Measurements from ENCODE around the gene FAM13C. TPM values are rescaled to one million over a fixed set of nuclear protein-coding genes. Genes with fewer than 3 reads are reported as not detected.
A peak's percentile ranks its signal among the peaks of the same experiment; 100 is the strongest.

Gene FAM13C
- total and polyA plus RNA-seq, 9 of the 15 experiments (the other 6 are each of a cell fraction or from before 2014, with no cell fraction given): not detected

DNA sequence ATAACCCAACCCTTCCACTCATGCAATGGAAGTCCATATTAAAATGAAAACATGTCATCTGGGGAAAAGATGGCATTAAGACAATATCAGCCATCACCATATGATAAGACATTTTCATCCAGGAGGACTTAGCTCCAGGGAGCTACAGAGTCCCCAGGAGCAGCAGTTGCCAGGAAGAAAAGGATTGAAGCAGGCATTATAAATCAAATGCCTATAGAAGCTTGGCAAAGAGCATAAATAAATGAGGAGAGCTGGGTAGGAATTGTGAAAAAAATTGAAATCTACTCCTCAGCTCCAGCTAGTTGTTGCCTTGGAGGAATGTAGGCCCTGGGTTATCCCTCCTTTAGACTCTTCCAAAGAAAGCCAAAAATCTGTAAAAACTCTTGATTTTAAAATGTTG lies 42.5 kb downstream of the FAM13C start:
- Histone ChIP-seq H3K27ac (ENCODE audit: extremely low read depth, low read depth, low read length) (no peak overlapping the region), H3K4me1 (replicated peaks in 1 of 2; ENCODE audit: control insufficient read depth in 2 of 2, insufficient read depth in 2 of 2, low read length in 2 of 2) (no peaks in the 10 kb centered on the region), H3K79me2 (ENCODE audit: control insufficient read depth, insufficient read depth, low read length) (no peaks in the 10 kb centered on the region), H3K4me3 (no peak overlapping the region), H3K9me3 (replicated peaks; ENCODE audit: control insufficient read depth, insufficient read depth, low read depth, low read length) (0 out of 2 replicates have a peak, but pooled peaks cover 2% of the 10 kb centered on the region), H3K27me3 (ENCODE audit: control insufficient read depth in 2 of 2, insufficient read depth in 2 of 2, low read length in 2 of 2) (no peaks in the 10 kb centered on the region), H3K9ac (ENCODE audit: insufficient read depth in 1 of 2, low read depth in 2 of 2, low read length in 2 of 2) (no peak overlapping the region), H3K9me1 (ENCODE audit: control insufficient read depth, insufficient read depth, low read length) (no peaks in the 10 kb centered on the region), H2AFZ (ENCODE audit: low read depth, low read length) (no peak overlapping the region), H3K36me3 (ENCODE audit: control insufficient read depth, insufficient read depth, low read length) (no peaks in the 10 kb centered on the region), H4K20me1 (replicated peaks; ENCODE audit: control insufficient read depth, insufficient read depth, low read length) (no peaks in the 10 kb centered on the region), H3K4me2 (ENCODE audit: insufficient read depth, low read length) (no peak overlapping the region)
- FAIRE-seq (no peak), DNase-seq (ENCODE audit: extremely low read depth in 1 of 4, low spot score in 3 of 4) (no peak), ATAC-seq (no peak)
- intact Hi-C loops (cut with micrococcal nuclease): no loop called here
- in situ Hi-C loops (cut with MboI): no loop called here
- CTCF ChIA-PET (ENCODE audit: low intra/inter-chr PET ratio): no interaction called here
- POLR2A ChIA-PET: no interaction called here
- TF ChIP-seq, protein P1, sequence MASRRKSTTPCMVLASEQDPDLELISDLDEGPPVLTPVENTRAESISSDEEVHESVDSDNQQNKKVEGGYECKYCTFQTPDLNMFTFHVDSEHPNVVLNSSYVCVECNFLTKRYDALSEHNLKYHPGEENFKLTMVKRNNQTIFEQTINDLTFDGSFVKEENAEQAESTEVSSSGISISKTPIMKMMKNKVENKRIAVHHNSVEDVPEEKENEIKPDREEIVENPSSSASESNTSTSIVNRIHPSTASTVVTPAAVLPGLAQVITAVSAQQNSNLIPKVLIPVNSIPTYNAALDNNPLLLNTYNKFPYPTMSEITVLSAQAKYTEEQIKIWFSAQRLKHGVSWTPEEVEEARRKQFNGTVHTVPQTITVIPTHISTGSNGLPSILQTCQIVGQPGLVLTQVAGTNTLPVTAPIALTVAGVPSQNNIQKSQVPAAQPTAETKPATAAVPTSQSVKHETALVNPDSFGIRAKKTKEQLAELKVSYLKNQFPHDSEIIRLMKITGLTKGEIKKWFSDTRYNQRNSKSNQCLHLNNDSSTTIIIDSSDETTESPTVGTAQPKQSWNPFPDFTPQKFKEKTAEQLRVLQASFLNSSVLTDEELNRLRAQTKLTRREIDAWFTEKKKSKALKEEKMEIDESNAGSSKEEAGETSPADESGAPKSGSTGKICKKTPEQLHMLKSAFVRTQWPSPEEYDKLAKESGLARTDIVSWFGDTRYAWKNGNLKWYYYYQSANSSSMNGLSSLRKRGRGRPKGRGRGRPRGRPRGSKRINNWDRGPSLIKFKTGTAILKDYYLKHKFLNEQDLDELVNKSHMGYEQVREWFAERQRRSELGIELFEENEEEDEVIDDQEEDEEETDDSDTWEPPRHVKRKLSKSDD (conservative IDR thresholded peaks at IDR 0.05; ENCODE audit: low read length): no peak
- TF ChIP-seq, protein P2, sequence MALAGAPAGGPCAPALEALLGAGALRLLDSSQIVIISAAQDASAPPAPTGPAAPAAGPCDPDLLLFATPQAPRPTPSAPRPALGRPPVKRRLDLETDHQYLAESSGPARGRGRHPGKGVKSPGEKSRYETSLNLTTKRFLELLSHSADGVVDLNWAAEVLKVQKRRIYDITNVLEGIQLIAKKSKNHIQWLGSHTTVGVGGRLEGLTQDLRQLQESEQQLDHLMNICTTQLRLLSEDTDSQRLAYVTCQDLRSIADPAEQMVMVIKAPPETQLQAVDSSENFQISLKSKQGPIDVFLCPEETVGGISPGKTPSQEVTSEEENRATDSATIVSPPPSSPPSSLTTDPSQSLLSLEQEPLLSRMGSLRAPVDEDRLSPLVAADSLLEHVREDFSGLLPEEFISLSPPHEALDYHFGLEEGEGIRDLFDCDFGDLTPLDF (CRISPR knock-in tag; IDR thresholded peaks at IDR 0.05): no peak
- TF ChIP-seq NFE2L1 (tag; IDR thresholded peaks at IDR 0.05; ENCODE audit: borderline replicate concordance, low read depth): no peak
- TF ChIP-seq, protein P3, sequence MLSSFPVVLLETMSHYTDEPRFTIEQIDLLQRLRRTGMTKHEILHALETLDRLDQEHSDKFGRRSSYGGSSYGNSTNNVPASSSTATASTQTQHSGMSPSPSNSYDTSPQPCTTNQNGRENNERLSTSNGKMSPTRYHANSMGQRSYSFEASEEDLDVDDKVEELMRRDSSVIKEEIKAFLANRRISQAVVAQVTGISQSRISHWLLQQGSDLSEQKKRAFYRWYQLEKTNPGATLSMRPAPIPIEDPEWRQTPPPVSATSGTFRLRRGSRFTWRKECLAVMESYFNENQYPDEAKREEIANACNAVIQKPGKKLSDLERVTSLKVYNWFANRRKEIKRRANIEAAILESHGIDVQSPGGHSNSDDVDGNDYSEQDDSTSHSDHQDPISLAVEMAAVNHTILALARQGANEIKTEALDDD (IDR thresholded peaks at IDR 0.05): no peak
- TF ChIP-seq, protein P4, sequence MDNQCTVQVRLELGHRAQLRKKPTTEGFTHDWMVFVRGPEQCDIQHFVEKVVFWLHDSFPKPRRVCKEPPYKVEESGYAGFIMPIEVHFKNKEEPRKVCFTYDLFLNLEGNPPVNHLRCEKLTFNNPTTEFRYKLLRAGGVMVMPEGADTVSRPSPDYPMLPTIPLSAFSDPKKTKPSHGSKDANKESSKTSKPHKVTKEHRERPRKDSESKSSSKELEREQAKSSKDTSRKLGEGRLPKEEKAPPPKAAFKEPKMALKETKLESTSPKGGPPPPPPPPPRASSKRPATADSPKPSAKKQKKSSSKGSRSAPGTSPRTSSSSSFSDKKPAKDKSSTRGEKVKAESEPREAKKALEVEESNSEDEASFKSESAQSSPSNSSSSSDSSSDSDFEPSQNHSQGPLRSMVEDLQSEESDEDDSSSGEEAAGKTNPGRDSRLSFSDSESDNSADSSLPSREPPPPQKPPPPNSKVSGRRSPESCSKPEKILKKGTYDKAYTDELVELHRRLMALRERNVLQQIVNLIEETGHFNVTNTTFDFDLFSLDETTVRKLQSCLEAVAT (IDR thresholded peaks at IDR 0.05): peak in 1 of 2 experiments; percentile 70; a peak in 2 of 4 replicates
- peak; percentile 89 for TF ChIP-seq ZBTB17 (CRISPR knock-in tag; IDR thresholded peaks at IDR 0.05)
- no peak for TF ChIP-seq ZFPM2 (CRISPR knock-in tag; IDR thresholded peaks at IDR 0.05)
- BruUV-seq (replicated peaks): no TSS peak
